CD14-positive monocyte (primary cell): ENCODE measurements around the gene STAT4. TPM values are rescaled to one million over a fixed set of nuclear protein-coding genes. Genes with fewer than 3 reads are reported as not detected.
A peak's percentile ranks its signal among the peaks of the same experiment; 100 is the strongest.

ENCODE experiments used
- DNase-seq, 3 donors: peaks; one replicate each; pipeline ENCODE4 v3.0.0-alpha.2; 2011 to 2022
- H2AFZ ChIP-seq: 2 replicates; pipeline ENCODE4 v1.6.0; 2012; ENCODE audit warnings: mild to moderate bottlenecking, low read depth, low read length, inconsistent platforms; ENCODE audit not compliant: insufficient read depth, poor library complexity, severe bottlenecking
- H3K27ac ChIP-seq, 2 donors: 1 replicate in 1 of 2; 2 replicates in 1 of 2; pipeline ENCODE4 v1.5.1; 2012 to 2013; ENCODE audit warnings: low read length in 2 of 2, control low read depth in 1 of 2, inconsistent platforms in 1 of 2, low read depth in 1 of 2, mild to moderate bottlenecking in 1 of 2
- H3K27me3 ChIP-seq, 2 donors: one replicate each; pipeline versions ENCODE4 v1.6.0 to v1.6.1; 2011 to 2013; ENCODE audit warnings: low read length in 2 of 2; ENCODE audit not compliant: control insufficient read depth in 2 of 2, insufficient read depth in 2 of 2
- H3K36me3 ChIP-seq, 2 donors: replicated peaks in 1 of 2; 1 replicate in 1 of 2; 2 replicates in 1 of 2; pipeline versions ENCODE4 v1.5.1 to v1.6.1; 2012 to 2013; ENCODE audit warnings: low read length in 2 of 2, control low read depth in 1 of 2, inconsistent platforms in 1 of 2, mild to moderate bottlenecking in 1 of 2; ENCODE audit not compliant: insufficient read depth in 2 of 2, control insufficient read depth in 1 of 2
- H3K4me1 ChIP-seq, 2 donors: 1 replicate in 1 of 2; 2 replicates in 1 of 2; pipeline versions ENCODE4 v1.5.1 to v1.6.1; 2012 to 2013; ENCODE audit warnings: low read length in 2 of 2, control low read depth in 1 of 2, inconsistent platforms in 1 of 2, mild to moderate bottlenecking in 1 of 2, moderate library complexity in 1 of 2; ENCODE audit not compliant: insufficient read depth in 2 of 2, control insufficient read depth in 1 of 2
- H3K4me2 ChIP-seq: replicated peaks from 2 replicates; pipeline ENCODE3; 2012; ENCODE audit warnings: low read length, moderate library complexity, mild to moderate bottlenecking; ENCODE audit not compliant: poor library complexity, severe bottlenecking; ENCODE audit errors: extremely low read depth
- H3K4me3 ChIP-seq, 3 experiments: fragments of 200-600 bp in 1 of 3; sonication (generic) in 1 of 3; replicated peaks in 1 of 3; 1 replicate in 2 of 3; 2 replicates in 1 of 3; pipeline ENCODE4 v1.5.1; 2011 to 2013; ENCODE audit warnings: low read length in 3 of 3, mild to moderate bottlenecking in 3 of 3, control low read depth in 2 of 3, low read depth in 2 of 3, inconsistent platforms in 1 of 3, moderate library complexity in 1 of 3
- H3K79me2 ChIP-seq: 2 replicates; pipeline ENCODE4 v1.6.0; 2012; ENCODE audit warnings: mild to moderate bottlenecking, control low read depth, inconsistent platforms, low read length, moderate library complexity; ENCODE audit not compliant: insufficient read depth
- H3K9ac ChIP-seq: 2 replicates; pipeline ENCODE4 v1.6.0; 2017; ENCODE audit warnings: low read length, mild to moderate bottlenecking; ENCODE audit not compliant: insufficient read depth, poor library complexity, severe bottlenecking
- H3K9me3 ChIP-seq, 2 donors: replicated peaks in 1 of 2; 1 replicate in 1 of 2; 2 replicates in 1 of 2; pipeline versions ENCODE4 v1.5.1 to v1.6.1; 2012 to 2013; ENCODE audit warnings: low read length in 2 of 2, control low read depth in 1 of 2; ENCODE audit not compliant: control insufficient read depth in 1 of 2, insufficient read depth in 1 of 2
- H4K20me1 ChIP-seq: 2 replicates; pipeline ENCODE4 v1.6.0; 2012; ENCODE audit warnings: mild to moderate bottlenecking, low read length, control low read depth, moderate library complexity; ENCODE audit not compliant: insufficient read depth
- H3K27ac Mint-ChIP-seq, 7 donors: one replicate each; pipeline ENCODE4 v1.8.0; 2020; ENCODE audit warnings: mild to moderate bottlenecking in 7 of 7, mixed read lengths in 7 of 7, moderate library complexity in 6 of 7, inconsistent platforms in 2 of 7
- H3K27me3 Mint-ChIP-seq, 3 donors: one replicate each; pipeline ENCODE4 v1.8.0; 2021 to 2022; ENCODE audit warnings: low read depth in 3 of 3, mild to moderate bottlenecking in 3 of 3, mixed read lengths in 3 of 3, moderate library complexity in 3 of 3, inconsistent platforms in 1 of 3
- H3K36me3 Mint-ChIP-seq, 2 donors: one replicate each; pipeline ENCODE4 v1.8.0; 2020; ENCODE audit warnings: mixed read lengths in 2 of 2, inconsistent platforms in 1 of 2, mild to moderate bottlenecking in 1 of 2
- H3K4me1 Mint-ChIP-seq: one replicate; pipeline ENCODE4 v1.8.0; 2020; ENCODE audit warnings: mild to moderate bottlenecking, mixed read lengths
- H3K4me3 Mint-ChIP-seq, 2 donors: one replicate each; pipeline ENCODE4 v1.8.0; 2020; ENCODE audit warnings: mild to moderate bottlenecking in 2 of 2, mixed read lengths in 2 of 2, moderate library complexity in 1 of 2
- H3K9me3 Mint-ChIP-seq, 7 donors: one replicate each; pipeline ENCODE4 v1.8.0; 2020 to 2022; ENCODE audit warnings: mixed read lengths in 7 of 7, mild to moderate bottlenecking in 6 of 7, moderate library complexity in 6 of 7, inconsistent platforms in 2 of 7
- CTCF ChIP-seq: fragments of 200-600 bp; IDR thresholded peaks from one replicate; pipeline ENCODE4 v1.8.0; 2022; ENCODE audit warnings: antibody characterized with exemption, mild to moderate bottlenecking
- WGBS: methylation state at CpG from one replicate; pipeline ENCODE4 v1.1.5; 2013; ENCODE audit warnings: missing lambda C conversion rate; ENCODE audit not compliant: insufficient coverage; 5-methylcytosine and 5-hydroxymethylcytosine counted together
- intact Hi-C, 2 donors: fragments of 100-400 bp; cut with micrococcal nuclease; formaldehyde crosslinking; loops; one replicate each; pipeline versions ENCODE4 v1.15.0 to v1.15.1; 2023
- polyA plus RNA-seq, 3 donors: library from polyadenylated mRNA; depleted of rRNA in 1 of 3; unstranded in 2 of 3; stranded (reverse) in 1 of 3; fragments of 300-500 nt in 2 of 3; fragments of >200 nt in 1 of 3; fragmentation: Illumina TruSeq in 2 of 3; gene quantifications; 1 replicate in 2 of 3; 2 replicates in 1 of 3; pipeline ENCODE4 v1.2.3, GENCODE V29; 2012 to 2021

The STAT4 gene
- polyA plus RNA-seq, 3 donors = 0.31 to 0.52 (median 0.31) TPM

- Histone ChIP-seq H3K9me3 (no peaks in the 10 kb centered on the region), H3K4me3 (no peak overlapping the region), H3K4me2 (peak overlapping the region; percentile 13), H2AFZ (no peak overlapping the region), H3K36me3 (no peaks in the 10 kb centered on the region), H3K27ac (peak overlapping the region in 1 of 2 donors; percentile 10), H3K79me2 (no peaks in the 10 kb centered on the region), H3K27me3 (no peaks in the 10 kb centered on the region), H4K20me1 (no peaks in the 10 kb centered on the region), H3K4me1 (peaks cover 13 to 19% of the 10 kb centered on the region in 2 donors), H3K9ac (no peak overlapping the region)
- Mint-ChIP-seq H3K4me3 (peak overlapping the region in 1 of 2 donors; percentile 51), H3K4me1 (peaks cover 25% of the 10 kb centered on the region), H3K9me3 (no peaks in the 10 kb centered on the region), H3K36me3 (no peaks in the 10 kb centered on the region), H3K27me3 (peaks cover 0 to 1% (median 0%) of the 10 kb centered on the region in 3 donors), H3K27ac (peak overlapping the region; percentile 55 to 86 (median 76))
- intact Hi-C loops = no loop called here
- DNase-seq = peak in 2 of 3 donors; percentile 35 to 36
- WGBS = no CpG with 5 or more reads among the region's 2 CpGs
- no peak for TF ChIP-seq CTCF
Observed at GRCh38 chr2:191038241-191038725, 112.5 kb downstream of the STAT4 start.

- peaks cover 34% of the 10 kb centered on the region for H3K4me1 Mint-ChIP-seq
- H3K27ac ChIP-seq = no peak overlapping the region
- H3K79me2 ChIP-seq = no peaks in the 10 kb centered on the region
- no peaks in the 10 kb centered on the region for H3K27me3 ChIP-seq
- no peak for TF ChIP-seq CTCF
- no peaks in the 10 kb centered on the region for H3K36me3 ChIP-seq
- no peaks in the 10 kb centered on the region for H4K20me1 ChIP-seq
- H2AFZ ChIP-seq = no peak overlapping the region
- intact Hi-C loops = no loop called here
- no peaks in the 10 kb centered on the region for H3K36me3 Mint-ChIP-seq
- no peak overlapping the region for H3K27ac Mint-ChIP-seq
- 95% methylated on average over 3 of the region's 4 CpGs for WGBS
- no peak overlapping the region for H3K9ac ChIP-seq
- no peaks in the 10 kb centered on the region for H3K9me3 Mint-ChIP-seq
- H3K27me3 Mint-ChIP-seq = peaks cover 0 to 1% (median 0%) of the 10 kb centered on the region in 3 donors
- DNase-seq = no peak
- H3K9me3 ChIP-seq = no peaks in the 10 kb centered on the region
- no peak overlapping the region for H3K4me3 ChIP-seq
- no peak overlapping the region for H3K4me2 ChIP-seq
- peaks cover 23 to 28% of the 10 kb centered on the region in 2 donors for H3K4me1 ChIP-seq
- H3K4me3 Mint-ChIP-seq = no peak overlapping the region
Observed at GRCh38 chr2:191037351-191037750, 113.4 kb downstream of the STAT4 start.
